Breast epithelium (tissue), 3 donors: ENCODE measurements around the gene SRGAP1.

Source experiments
- CTCF ChIP-seq, 3 donors: fragments of 450-650 bp; IDR thresholded peaks; one replicate each; pipeline ENCODE4 v1.5.1; 2016 to 2017; ENCODE audit warnings: antibody characterized with exemption in 3 of 3, mild to moderate bottlenecking in 3 of 3, moderate library complexity in 3 of 3
- POLR2A ChIP-seq: fragments of 450-650 bp; IDR thresholded peaks from one replicate; pipeline ENCODE4 v1.6.1; 2016; ENCODE audit warnings: antibody characterized with exemption, mild to moderate bottlenecking, moderate library complexity
- POLR2AphosphoS5 ChIP-seq, 3 donors: sonication (generic); formaldehyde crosslinking; IDR thresholded peaks; one replicate each; pipeline ENCODE4 v1.6.1; 2017; ENCODE audit warnings: antibody characterized with exemption in 3 of 3

DNA sequence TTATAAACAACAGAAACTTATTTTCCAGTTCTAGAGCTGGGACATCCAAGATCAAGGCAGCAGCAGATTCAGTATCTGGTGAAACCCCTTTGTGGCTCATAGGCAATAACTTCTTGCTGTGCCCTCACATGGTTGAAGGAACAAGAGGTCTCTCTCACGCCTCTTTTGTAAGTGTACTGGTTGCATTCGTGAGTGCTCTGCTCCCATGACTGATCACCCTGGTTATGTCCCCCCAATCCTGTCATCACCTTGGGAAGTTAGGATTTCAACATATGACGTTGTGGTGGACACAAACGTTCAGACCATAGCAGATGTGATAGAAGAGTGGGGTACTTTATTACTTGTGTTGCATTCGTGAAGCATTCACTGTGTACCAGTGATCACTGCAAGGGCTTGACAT is 184.0 kb downstream of the SRGAP1 start:
- TF ChIP-seq POLR2A, result no peak
- no peak for TF ChIP-seq CTCF (IDR thresholded peaks at IDR 0.05)
- TF ChIP-seq POLR2AphosphoS5 (IDR thresholded peaks at IDR 0.05), result no peak
